Panc1 (cell line): ENCODE measurements around the gene ZNF804B.

Source experiments
- CTCF ChIP-seq: fragments of 450-650 bp; IDR thresholded peaks from 2 replicates; pipeline ENCODE4 v1.5.1; 2017; ENCODE audit warnings: mild to moderate bottlenecking
- POLR2AphosphoS5 ChIP-seq: IDR thresholded peaks from 2 replicates; pipeline ENCODE4 v1.6.1; 2012; ENCODE audit warnings: mild to moderate bottlenecking, low read depth, low read length, moderate library complexity
- REST ChIP-seq, 2 experiments: IDR thresholded peaks; 2 replicates each; pipeline ENCODE4 v1.6.1; 2011 to 2012; ENCODE audit warnings: low read depth in 2 of 2, control low read depth in 1 of 2, low read length in 1 of 2, mild to moderate bottlenecking in 1 of 2, moderate library complexity in 1 of 2; ENCODE audit not compliant: insufficient read depth in 1 of 2
- SIN3A ChIP-seq: IDR thresholded peaks from 2 replicates; pipeline ENCODE4 v1.6.1; 2012; ENCODE audit warnings: low read depth, mild to moderate bottlenecking, low read length, moderate library complexity, borderline replicate concordance; ENCODE audit not compliant: insufficient read depth

- TF ChIP-seq REST (IDR thresholded peaks at IDR 0.05; ENCODE audit: insufficient read depth in 1 of 2, low read depth in 2 of 2, low read length in 1 of 2) (no peak), CTCF (no peak), POLR2AphosphoS5 (no peak), SIN3A (no peak)
Measured at GRCh38 chr7:88775838-88776237, 16.3 kb downstream of the ZNF804B start.
